SKM-1 (cell line): Measurements from ENCODE around the gene SLC44A3.
"Not testable (repeated sequence)": the region's sequence is repeated elsewhere in the genome, so short reads cannot be mapped to it uniquely, and the experiment has no call there.

Source experiments
- DNase-seq: peaks from one replicate; lab custom pipeline; 2025; ENCODE audit not compliant: unreplicated experiment; lab: John Stamatoyannopoulos, UW

SLC44A3 gene

GRCh38 chr1:94928293-94928939, 108.3 kb downstream of the SLC44A3 start:
- DNase-seq: no peak

- no peak for DNase-seq
Measured at GRCh38 chr1:94929351-94930217, 109.4 kb downstream of the SLC44A3 start.

- DNase-seq: no peak
Measured at GRCh38 chr1:94931254-94931841, 111.2 kb downstream of the SLC44A3 start.

DNA sequence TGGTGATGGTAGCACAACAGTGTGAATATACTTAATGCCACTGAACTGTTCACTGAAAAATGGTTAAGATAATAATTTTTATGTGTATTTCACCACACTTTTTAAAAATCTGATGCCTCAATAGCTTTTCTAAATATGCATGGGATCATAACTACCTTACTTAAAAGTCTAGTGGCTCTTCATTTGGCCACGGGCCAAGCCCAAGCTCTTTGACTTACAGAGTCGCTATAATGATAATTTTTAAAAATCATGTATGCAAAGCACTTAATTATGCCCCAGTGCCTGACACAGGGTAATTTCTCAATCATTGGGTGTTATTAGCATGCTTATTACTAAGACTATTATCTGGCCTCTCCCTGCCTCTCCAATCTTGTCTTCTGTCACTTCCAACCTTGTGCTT, 114.4 kb downstream of the SLC44A3 start:
- DNase-seq: no peak

GRCh38 chr1:94935034-94935433, 114.9 kb downstream of the SLC44A3 start:
- no peak for DNase-seq

DNA sequence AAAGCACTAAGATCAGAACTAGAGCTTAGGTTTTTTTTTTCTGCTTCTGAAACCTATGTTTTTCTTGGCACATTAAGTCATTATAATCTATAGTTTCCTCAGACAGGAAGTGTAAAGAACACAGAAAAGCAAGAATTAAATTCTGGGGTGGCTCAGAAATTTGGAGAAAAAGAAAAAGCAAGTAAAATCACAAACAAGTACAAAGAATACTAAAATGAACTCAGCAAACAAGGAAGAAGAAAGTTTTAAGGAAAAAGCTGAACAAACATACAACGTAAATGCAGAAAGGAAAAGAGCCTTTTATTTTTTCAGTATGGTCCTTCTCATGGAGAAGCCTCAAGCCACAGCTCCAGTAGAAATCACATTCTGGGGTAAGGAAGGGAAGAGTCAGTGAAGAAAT, 115.3 kb downstream of the SLC44A3 start:
- no peak for DNase-seq

DNA sequence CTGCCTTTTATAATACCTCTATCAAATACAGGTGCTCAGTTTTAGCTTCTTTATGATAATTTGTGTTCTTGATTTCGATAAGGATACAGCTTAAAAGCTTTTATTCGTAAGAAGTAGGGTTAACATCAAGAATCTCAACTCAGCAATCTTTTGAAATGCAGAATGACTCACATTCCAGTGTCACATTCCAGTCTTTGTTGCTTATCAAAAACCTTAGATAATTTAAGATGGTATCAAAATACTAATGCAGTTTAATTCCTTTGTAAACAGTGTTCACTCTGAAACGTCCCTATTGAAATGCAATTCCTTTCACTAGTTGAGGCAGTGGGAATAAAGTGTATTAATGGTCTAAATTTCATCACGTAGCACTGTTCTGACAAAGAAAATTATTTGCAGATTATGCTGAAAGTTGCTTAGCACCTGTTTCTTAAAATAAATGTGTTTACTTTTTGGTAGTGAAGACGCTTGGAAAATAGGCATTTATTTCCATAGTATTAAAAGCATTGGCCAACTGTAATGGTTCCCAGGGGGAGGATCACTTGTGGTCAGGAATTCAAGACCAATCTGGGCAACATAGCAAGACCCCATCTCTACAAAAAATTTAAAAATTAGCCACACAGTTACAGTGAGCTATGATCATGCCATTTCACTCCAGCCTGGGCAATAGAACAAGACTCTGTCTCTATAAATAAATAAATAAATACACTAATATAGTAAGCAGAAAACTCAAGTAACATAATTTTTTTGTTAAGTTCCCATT, 116.9 kb downstream of the SLC44A3 start:
- no peak for DNase-seq

- no peak for DNase-seq
Measured at GRCh38 chr1:94937820-94938219, 117.7 kb downstream of the SLC44A3 start.

- DNase-seq: no peak
Measured at GRCh38 chr1:94940738-94941137, 120.6 kb downstream of the SLC44A3 start.

DNA sequence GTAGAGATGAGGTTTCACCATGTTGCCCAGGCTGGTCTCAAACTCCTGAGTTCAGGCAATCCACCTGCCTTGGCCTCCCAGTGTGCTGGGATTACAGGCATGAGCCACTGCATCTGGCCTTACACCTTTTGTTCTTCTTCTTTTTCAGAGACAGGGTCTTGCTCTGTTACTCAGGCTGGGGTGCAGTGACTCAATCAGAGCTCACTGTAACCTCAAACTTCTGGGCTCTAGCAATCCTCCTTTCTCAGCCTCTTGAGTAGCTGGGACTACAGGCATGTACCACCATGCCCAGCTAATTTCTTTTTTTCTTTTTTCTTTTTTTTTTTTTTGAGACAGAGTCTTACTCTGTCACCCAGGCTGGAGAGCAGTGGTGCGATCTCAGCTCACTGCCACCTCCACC, 121.3 kb downstream of the SLC44A3 start:
- DNase-seq: not testable (repeated sequence)

DNA sequence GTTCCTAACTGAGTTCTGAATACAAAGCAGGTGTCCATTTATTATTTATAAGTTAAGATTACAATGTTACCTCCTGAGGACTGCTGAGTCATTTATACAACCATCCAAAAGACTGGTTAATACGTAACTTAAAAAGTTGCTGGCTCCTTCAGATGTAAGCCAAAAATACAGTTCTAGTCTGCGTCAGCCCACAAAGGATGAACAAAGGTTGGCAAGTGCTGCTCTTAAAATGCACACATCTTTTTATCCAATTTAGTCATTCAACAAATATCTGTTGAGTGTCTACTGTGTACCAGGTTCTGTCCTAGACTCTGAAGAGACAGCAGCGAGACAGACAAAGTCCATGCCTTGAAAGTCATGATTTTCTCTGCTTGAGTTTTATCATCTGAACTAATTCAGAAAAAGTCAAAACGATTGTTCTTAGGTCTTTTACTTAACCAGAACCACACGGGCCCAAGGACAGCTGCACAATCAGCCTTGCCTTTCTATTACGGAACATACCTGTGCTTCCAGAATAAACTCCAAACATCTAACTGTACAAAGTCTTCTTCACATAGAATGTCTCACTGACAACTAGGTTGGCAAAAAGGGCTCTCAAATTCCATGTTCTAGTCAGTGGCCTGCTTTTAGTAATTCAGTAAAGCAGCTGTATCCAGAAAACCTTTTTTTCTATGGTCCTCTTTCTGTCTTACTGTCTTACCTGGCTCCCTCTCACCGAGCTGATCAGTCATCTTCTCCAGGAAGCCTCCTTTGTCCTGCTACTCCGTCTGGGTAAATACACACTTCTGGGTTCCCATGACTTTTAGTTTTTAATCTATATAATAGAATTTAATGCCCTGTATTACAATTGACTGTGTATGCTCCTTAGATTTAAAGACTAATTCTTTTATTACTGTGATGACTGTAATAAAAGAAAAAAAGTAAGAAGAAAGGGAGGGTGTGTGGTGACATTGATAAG, 122.3 kb downstream of the SLC44A3 start:
- DNase-seq: no peak
